Epithelial cell of prostate (primary cell): ENCODE data around the gene DOCK2.

ENCODE experiments used
- DNase-seq: peaks from one replicate; pipeline ENCODE4 v3.0.0-alpha.2; 2011; ENCODE audit warnings: low read depth, low spot score
- H3K27ac ChIP-seq: fragments of 450-650 bp; 2 replicates; pipeline ENCODE4 v1.5.1; 2017; ENCODE audit warnings: mild to moderate bottlenecking

DOCK2 gene

GRCh38 chr5:169838688-169839087 lies 201.6 kb downstream of the DOCK2 start:
- no peak overlapping the region for H3K27ac ChIP-seq
- no peak for DNase-seq

- no peak for DNase-seq
- no peak overlapping the region for H3K27ac ChIP-seq
Measured at GRCh38 chr5:169840405-169840804, 203.3 kb downstream of the DOCK2 start.

- DNase-seq: no peak
- no peak overlapping the region for H3K27ac ChIP-seq
Measured at GRCh38 chr5:169842699-169843098, 205.6 kb downstream of the DOCK2 start.

- H3K27ac ChIP-seq: no peak overlapping the region
- DNase-seq: no peak
Measured at GRCh38 chr5:169847519-169847918, 210.4 kb downstream of the DOCK2 start.

- H3K27ac ChIP-seq: no peak overlapping the region
- DNase-seq: no peak
Measured at GRCh38 chr5:169848271-169848670, 211.2 kb downstream of the DOCK2 start.

- no peak overlapping the region for H3K27ac ChIP-seq
- no peak for DNase-seq
Measured at GRCh38 chr5:169848792-169849191, 211.7 kb downstream of the DOCK2 start.

GRCh38 chr5:169850409-169850808 lies 213.3 kb downstream of the DOCK2 start:
- H3K27ac ChIP-seq: no peak overlapping the region
- no peak for DNase-seq

- no peak for DNase-seq
- H3K27ac ChIP-seq: no peak overlapping the region
Measured at GRCh38 chr5:169851321-169851850, 214.3 kb downstream of the DOCK2 start.

- no peak overlapping the region for H3K27ac ChIP-seq
- DNase-seq: peak; percentile 41
Measured at GRCh38 chr5:169856571-169856970, 219.5 kb downstream of the DOCK2 start.

- H3K27ac ChIP-seq: no peak overlapping the region
- DNase-seq: no peak
Measured at GRCh38 chr5:169860585-169860984, 223.5 kb downstream of the DOCK2 start.

- no peak overlapping the region for H3K27ac ChIP-seq
- no peak for DNase-seq
Measured at GRCh38 chr5:169861433-169861832, 224.4 kb downstream of the DOCK2 start.

- DNase-seq: no peak
- no peak overlapping the region for H3K27ac ChIP-seq
Measured at GRCh38 chr5:169861934-169862333, 224.9 kb downstream of the DOCK2 start.

GRCh38 chr5:169862391-169862811 lies 225.3 kb downstream of the DOCK2 start:
- no peak overlapping the region for H3K27ac ChIP-seq
- no peak for DNase-seq

GRCh38 chr5:169864483-169864882 lies 227.4 kb downstream of the DOCK2 start:
- DNase-seq: no peak
- H3K27ac ChIP-seq: no peak overlapping the region

- DNase-seq: no peak
- H3K27ac ChIP-seq: no peak overlapping the region
Measured at GRCh38 chr5:169867347-169867746, 230.3 kb downstream of the DOCK2 start.

- DNase-seq: no peak
- H3K27ac ChIP-seq: no peak overlapping the region
Measured at GRCh38 chr5:169869066-169869465, 232.0 kb downstream of the DOCK2 start.

- H3K27ac ChIP-seq: no peak overlapping the region
- no peak for DNase-seq
Measured at GRCh38 chr5:169870211-169870610, 233.1 kb downstream of the DOCK2 start.

GRCh38 chr5:169871826-169872490 lies 234.9 kb downstream of the DOCK2 start:
- H3K27ac ChIP-seq: no peak overlapping the region
- DNase-seq: no peak

- H3K27ac ChIP-seq: no peak overlapping the region
- DNase-seq: no peak
Measured at GRCh38 chr5:169873642-169874041, 236.6 kb downstream of the DOCK2 start.

GRCh38 chr5:169874621-169875020 lies 237.5 kb downstream of the DOCK2 start:
- no peak overlapping the region for H3K27ac ChIP-seq
- no peak for DNase-seq

- DNase-seq: no peak
- H3K27ac ChIP-seq: no peak overlapping the region
Measured at GRCh38 chr5:169875091-169875728, 238.1 kb downstream of the DOCK2 start.

- no peak for DNase-seq
- no peak overlapping the region for H3K27ac ChIP-seq
Measured at GRCh38 chr5:169875731-169876130, 238.7 kb downstream of the DOCK2 start.
